Effector memory CD8-positive, alpha-beta T cell (primary cell): ENCODE measurements around the gene PHLPP1.

Experiments
- ATAC-seq: fragments of 150-1000 bp; cut with Tn5 transposase; replicated peaks from 2 replicates; pipeline ENCODE4 v1.10.0; 2021; ENCODE audit warnings: mild to moderate bottlenecking, moderate library complexity
- DNase-seq, 3 experiments: peaks; one replicate each; pipeline ENCODE4 v3.0.0; 2021
- H3K27ac Mint-ChIP-seq, 2 donors: one replicate each; pipeline ENCODE4 v1.8.0; 2022; ENCODE audit warnings: mild to moderate bottlenecking in 2 of 2, mixed read lengths in 2 of 2, moderate library complexity in 2 of 2
- H3K27me3 Mint-ChIP-seq, 2 donors: one replicate each; pipeline ENCODE4 v1.8.0; 2022; ENCODE audit warnings: mixed read lengths in 2 of 2
- H3K36me3 Mint-ChIP-seq: one replicate; pipeline ENCODE4 v1.8.0; 2022; ENCODE audit warnings: mild to moderate bottlenecking, moderate library complexity, mixed read lengths; ENCODE audit not compliant: insufficient read depth
- H3K4me1 Mint-ChIP-seq, 2 donors: one replicate each; pipeline ENCODE4 v1.8.0; 2022; ENCODE audit warnings: low read depth in 2 of 2, mixed read lengths in 2 of 2
- H3K4me3 Mint-ChIP-seq, 2 donors: one replicate each; pipeline ENCODE4 v1.8.0; 2022; ENCODE audit warnings: mild to moderate bottlenecking in 2 of 2, mixed read lengths in 2 of 2, moderate library complexity in 2 of 2
- H3K9me3 Mint-ChIP-seq, 2 donors: one replicate each; pipeline ENCODE4 v1.8.0; 2022; ENCODE audit warnings: mixed read lengths in 2 of 2

The PHLPP1 gene

GRCh38 chr18:62938006-62938405 is 222.7 kb downstream of the PHLPP1 start:
- no peak overlapping the region for H3K4me3 Mint-ChIP-seq
- H3K27me3 Mint-ChIP-seq = no peaks in the 10 kb centered on the region
- H3K4me1 Mint-ChIP-seq = no peaks in the 10 kb centered on the region
- H3K27ac Mint-ChIP-seq = peak overlapping the region in 1 of 2 donors; percentile 16
- peaks cover 2% of the 10 kb centered on the region for H3K36me3 Mint-ChIP-seq
- ATAC-seq (no peak), DNase-seq (no peak)
- peaks cover 0 to 7% of the 10 kb centered on the region in 2 donors for H3K9me3 Mint-ChIP-seq

- H3K4me1 Mint-ChIP-seq = no peaks in the 10 kb centered on the region
- no peak overlapping the region for H3K4me3 Mint-ChIP-seq
- ATAC-seq (no peak), DNase-seq (no peak)
- no peaks in the 10 kb centered on the region for H3K27me3 Mint-ChIP-seq
- H3K9me3 Mint-ChIP-seq = peaks cover 0 to 6% of the 10 kb centered on the region in 2 donors
- H3K27ac Mint-ChIP-seq = no peak overlapping the region
- H3K36me3 Mint-ChIP-seq = peaks cover 5% of the 10 kb centered on the region
Measured at GRCh38 chr18:62938487-62938886, 223.1 kb downstream of the PHLPP1 start.

- ATAC-seq (no peak), DNase-seq (no peak)
- Mint-ChIP-seq H3K36me3 (peaks cover 5% of the 10 kb centered on the region), H3K4me1 (no peaks in the 10 kb centered on the region), H3K9me3 (no peaks in the 10 kb centered on the region), H3K27ac (peak overlapping the region in 1 of 2 donors; percentile 50), H3K27me3 (no peaks in the 10 kb centered on the region), H3K4me3 (no peak overlapping the region)
Measured at GRCh38 chr18:62939433-62939832, 224.1 kb downstream of the PHLPP1 start.

GRCh38 chr18:62939926-62940325 is 224.6 kb downstream of the PHLPP1 start:
- no peak for DNase-seq

GRCh38 chr18:62942578-62942977 is 227.2 kb downstream of the PHLPP1 start:
- H3K36me3 Mint-ChIP-seq = peaks cover 5% of the 10 kb centered on the region
- H3K4me1 Mint-ChIP-seq = no peaks in the 10 kb centered on the region
- no peak overlapping the region for H3K4me3 Mint-ChIP-seq
- no peaks in the 10 kb centered on the region for H3K27me3 Mint-ChIP-seq
- no peaks in the 10 kb centered on the region for H3K9me3 Mint-ChIP-seq
- H3K27ac Mint-ChIP-seq = no peak overlapping the region
- DNase-seq = no peak
- no peak for ATAC-seq

More at GRCh38 chr18:62939926-62940325, 224.6 kb downstream of the PHLPP1 start:
- Mint-ChIP-seq H3K9me3 (no peaks in the 10 kb centered on the region), H3K4me1 (no peaks in the 10 kb centered on the region), H3K36me3 (peaks cover 5% of the 10 kb centered on the region), H3K4me3 (no peak overlapping the region), H3K27me3 (no peaks in the 10 kb centered on the region), H3K27ac (peak overlapping the region in 1 of 2 donors; percentile 50)
- ATAC-seq = no peak

GRCh38 chr18:62944454-62944853 is 229.1 kb downstream of the PHLPP1 start:
- H3K36me3 Mint-ChIP-seq = peaks cover 5% of the 10 kb centered on the region
- H3K9me3 Mint-ChIP-seq = no peaks in the 10 kb centered on the region
- no peak overlapping the region for H3K4me3 Mint-ChIP-seq

GRCh38 chr18:62948788-62949187 is 233.4 kb downstream of the PHLPP1 start:
- Mint-ChIP-seq H3K4me3 (no peak overlapping the region), H3K36me3 (no peaks in the 10 kb centered on the region), H3K27me3 (no peaks in the 10 kb centered on the region), H3K27ac (no peak overlapping the region), H3K9me3 (no peaks in the 10 kb centered on the region), H3K4me1 (peaks cover 6% of the 10 kb centered on the region in 2 donors)
- no peak for DNase-seq
- ATAC-seq = no peak

More at GRCh38 chr18:62944454-62944853, 229.1 kb downstream of the PHLPP1 start:
- no peaks in the 10 kb centered on the region for H3K27me3 Mint-ChIP-seq
- DNase-seq = no peak
- H3K4me1 Mint-ChIP-seq = no peaks in the 10 kb centered on the region
- no peak overlapping the region for H3K27ac Mint-ChIP-seq
- ATAC-seq = no peak

- Mint-ChIP-seq H3K9me3 (no peaks in the 10 kb centered on the region), H3K27ac (no peak overlapping the region)
- no peak for ATAC-seq
Measured at GRCh38 chr18:62950246-62950645, 234.9 kb downstream of the PHLPP1 start.

GRCh38 chr18:62952807-62953206 is 237.5 kb downstream of the PHLPP1 start:
- DNase-seq = no peak
- no peak overlapping the region for H3K4me3 Mint-ChIP-seq
- ATAC-seq = no peak
- H3K36me3 Mint-ChIP-seq = no peaks in the 10 kb centered on the region
- peaks cover 6% of the 10 kb centered on the region in 2 donors for H3K4me1 Mint-ChIP-seq
- H3K9me3 Mint-ChIP-seq = no peaks in the 10 kb centered on the region
- H3K27me3 Mint-ChIP-seq = no peaks in the 10 kb centered on the region
- peak overlapping the region in 1 of 2 donors; percentile 9 for H3K27ac Mint-ChIP-seq

More at GRCh38 chr18:62950246-62950645, 234.9 kb downstream of the PHLPP1 start:
- Mint-ChIP-seq H3K4me1 (peaks cover 6% of the 10 kb centered on the region in 2 donors), H3K27me3 (no peaks in the 10 kb centered on the region), H3K36me3 (no peaks in the 10 kb centered on the region), H3K4me3 (no peak overlapping the region)
- DNase-seq = no peak

- no peak for ATAC-seq
- DNase-seq = no peak
- Mint-ChIP-seq H3K4me3 (no peak overlapping the region), H3K9me3 (no peaks in the 10 kb centered on the region), H3K27me3 (no peaks in the 10 kb centered on the region), H3K4me1 (peaks cover 6% of the 10 kb centered on the region in 2 donors), H3K27ac (peak overlapping the region in 1 of 2 donors; percentile 9), H3K36me3 (no peaks in the 10 kb centered on the region)
Measured at GRCh38 chr18:62953663-62954062, 238.3 kb downstream of the PHLPP1 start.

GRCh38 chr18:62954366-62954765 is 239.0 kb downstream of the PHLPP1 start:
- peak; percentile 56 for ATAC-seq
- Mint-ChIP-seq H3K27ac (peak overlapping the region in 1 of 2 donors; percentile 7), H3K9me3 (no peaks in the 10 kb centered on the region), H3K27me3 (no peaks in the 10 kb centered on the region), H3K4me3 (no peak overlapping the region), H3K36me3 (no peaks in the 10 kb centered on the region), H3K4me1 (peaks cover 6% of the 10 kb centered on the region in 2 donors)
- no peak for DNase-seq

- H3K27ac Mint-ChIP-seq = no peak overlapping the region
- DNase-seq = peak; percentile 13 to 46 (median 23)
- no peaks in the 10 kb centered on the region for H3K9me3 Mint-ChIP-seq
- ATAC-seq = peak; percentile 44
- no peaks in the 10 kb centered on the region for H3K36me3 Mint-ChIP-seq
- H3K27me3 Mint-ChIP-seq = no peaks in the 10 kb centered on the region
- H3K4me1 Mint-ChIP-seq = peaks cover 6% of the 10 kb centered on the region in 2 donors
- no peak overlapping the region for H3K4me3 Mint-ChIP-seq
Measured at GRCh38 chr18:62957885-62958472, 242.6 kb downstream of the PHLPP1 start.

- Mint-ChIP-seq H3K4me1 (no peaks in the 10 kb centered on the region), H3K36me3 (peaks cover 2% of the 10 kb centered on the region), H3K9me3 (no peaks in the 10 kb centered on the region), H3K27me3 (no peaks in the 10 kb centered on the region), H3K4me3 (no peak overlapping the region), H3K27ac (no peak overlapping the region)
- no peak for DNase-seq
- no peak for ATAC-seq
Measured at GRCh38 chr18:62959481-62959880, 244.1 kb downstream of the PHLPP1 start.

GRCh38 chr18:62963507-62963906 is 248.2 kb downstream of the PHLPP1 start:
- Mint-ChIP-seq H3K4me3 (no peak overlapping the region), H3K9me3 (no peaks in the 10 kb centered on the region), H3K27me3 (no peaks in the 10 kb centered on the region), H3K4me1 (no peaks in the 10 kb centered on the region), H3K36me3 (peaks cover 2% of the 10 kb centered on the region), H3K27ac (no peak overlapping the region)
- ATAC-seq = no peak
- no peak for DNase-seq
